GM11168 (cell line): Measurements from ENCODE around the gene TMSB4X.

Experiments
- in situ Hi-C: fragments of 300-500 bp; cut with MboI; formaldehyde crosslinking; loops from one replicate; pipeline ENCODE4 v1.12.0; 2022; ENCODE audit warnings: low sequenced_read_pairs; ENCODE audit not compliant: unreplicated experiment

Gene TMSB4X

DNA sequence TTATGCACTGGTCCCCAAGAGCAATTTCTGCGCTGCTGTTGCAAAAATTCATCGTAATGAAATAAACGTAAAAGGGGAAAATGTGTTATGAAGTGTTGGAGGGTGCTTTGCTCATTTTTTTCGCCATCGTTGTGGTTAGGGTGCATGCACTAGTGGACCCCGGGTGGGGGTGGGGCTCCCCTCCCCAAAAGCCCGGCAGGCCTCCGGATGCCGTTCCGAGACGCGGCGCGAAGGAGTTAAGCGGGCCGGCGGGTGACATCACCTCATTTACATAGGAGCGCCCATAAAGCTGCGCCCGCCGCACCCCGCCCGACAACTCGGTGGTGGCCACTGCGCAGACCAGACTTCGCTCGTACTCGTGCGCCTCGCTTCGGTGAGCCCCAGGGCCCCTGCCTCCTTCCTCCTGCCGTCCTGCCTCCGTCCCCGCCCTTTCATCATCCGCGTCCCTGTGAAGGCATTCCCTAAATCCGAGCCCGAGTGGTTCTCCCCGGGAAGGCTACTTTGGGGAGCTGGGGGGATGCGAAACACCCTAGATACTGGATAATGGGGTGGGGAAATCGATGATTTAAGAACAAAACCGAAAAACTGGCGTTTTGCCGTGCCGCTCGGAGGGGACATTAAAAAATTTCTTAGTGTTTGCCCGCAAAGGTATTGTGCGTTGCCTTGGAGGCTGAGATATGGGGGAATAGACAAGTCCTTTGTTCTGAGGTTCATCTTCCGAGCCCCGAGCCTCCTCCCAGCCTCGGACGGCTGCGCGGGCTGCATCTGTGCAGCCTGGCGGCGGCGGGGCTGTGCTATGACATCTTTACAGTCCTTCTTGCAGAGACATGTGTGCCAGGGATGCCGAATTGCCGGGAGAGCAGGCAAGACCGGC, at the start of gene TMSB4X:
Gene TMSB4X, plus strand, starts transcription at position 315 of the 874 bp plus-strand sequence.
- in situ Hi-C loops: loop anchor here (25.0 kb wide), 1 partner anchor 287 kb away; no protein-coding TSS in a partner anchor

DNA sequence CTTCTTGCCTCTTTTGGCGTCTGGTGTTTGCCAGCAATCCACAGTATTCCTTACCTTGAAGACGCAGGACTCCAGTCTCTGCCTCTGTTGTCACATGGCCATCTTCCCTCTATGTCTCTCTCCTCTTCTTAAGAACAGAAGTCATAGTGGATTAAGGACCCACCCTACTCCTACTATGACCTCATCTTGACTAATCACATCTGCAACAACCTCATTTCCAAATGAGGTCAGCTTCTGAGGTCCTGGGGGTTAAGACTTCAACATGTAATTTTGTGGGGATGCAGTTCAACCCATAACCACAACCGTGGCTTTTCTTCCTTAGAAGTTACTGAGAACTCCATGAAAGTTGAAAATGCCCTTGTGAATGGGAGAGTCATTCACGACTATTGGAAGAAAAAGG, 45.2 kb upstream of the TMSB4X start:
- in situ Hi-C loops: no loop called here

GRCh38 chrX:12930150-12930549, 44.8 kb upstream of the TMSB4X start:
- in situ Hi-C loops: no loop called here

- in situ Hi-C loops: no loop called here
Measured at GRCh38 chrX:12932244-12932643, 42.7 kb upstream of the TMSB4X start.

GRCh38 chrX:12934850-12935249, 40.1 kb upstream of the TMSB4X start:
- in situ Hi-C loops: no loop called here

- in situ Hi-C loops: no loop called here
Measured at GRCh38 chrX:12936947-12937346, 38.0 kb upstream of the TMSB4X start.

DNA sequence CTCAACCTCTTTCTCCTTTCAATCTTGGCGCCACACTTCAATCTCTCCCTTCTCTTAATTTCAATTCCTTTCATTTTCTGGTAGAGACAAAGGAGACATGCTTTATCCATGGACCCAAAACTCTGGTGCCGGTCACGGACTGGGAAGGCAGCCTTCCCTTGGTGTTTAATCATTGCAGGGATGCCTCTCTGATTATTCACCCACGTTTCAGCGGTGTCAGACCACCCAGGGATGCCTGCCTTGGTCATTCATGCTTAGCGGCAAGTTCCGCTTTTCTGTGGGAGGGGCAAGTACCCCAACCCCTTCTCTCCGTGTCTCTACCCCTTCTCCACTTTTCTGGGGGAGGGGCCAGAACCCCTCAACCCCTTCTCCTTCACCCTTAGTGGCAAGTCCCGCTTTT, 34.4 kb upstream of the TMSB4X start:
- in situ Hi-C loops: loop anchor here (10.0 kb wide), 1 partner anchor 554 kb away; no protein-coding TSS in a partner anchor

DNA sequence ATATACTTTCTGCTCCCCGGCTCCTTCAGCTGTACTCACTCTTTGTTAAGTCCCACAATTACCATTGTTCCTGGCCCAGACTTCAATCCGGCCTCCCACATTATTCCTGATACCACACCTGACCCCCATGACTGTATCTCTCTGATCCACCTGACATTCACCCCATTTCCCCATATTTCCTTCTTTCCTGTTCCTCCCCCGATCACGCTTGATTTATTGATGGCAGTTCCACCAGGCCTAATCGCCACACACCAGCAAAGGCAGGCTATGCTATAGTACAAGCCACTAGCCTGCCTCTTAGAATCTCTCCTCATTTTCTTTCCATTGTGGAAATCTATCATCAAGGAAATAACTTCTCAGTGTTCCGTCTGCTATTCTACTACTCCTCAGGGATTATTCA, 31.3 kb upstream of the TMSB4X start:
- in situ Hi-C loops: loop anchor here (10.0 kb wide), 1 partner anchor 551 kb away; no protein-coding TSS in a partner anchor

DNA sequence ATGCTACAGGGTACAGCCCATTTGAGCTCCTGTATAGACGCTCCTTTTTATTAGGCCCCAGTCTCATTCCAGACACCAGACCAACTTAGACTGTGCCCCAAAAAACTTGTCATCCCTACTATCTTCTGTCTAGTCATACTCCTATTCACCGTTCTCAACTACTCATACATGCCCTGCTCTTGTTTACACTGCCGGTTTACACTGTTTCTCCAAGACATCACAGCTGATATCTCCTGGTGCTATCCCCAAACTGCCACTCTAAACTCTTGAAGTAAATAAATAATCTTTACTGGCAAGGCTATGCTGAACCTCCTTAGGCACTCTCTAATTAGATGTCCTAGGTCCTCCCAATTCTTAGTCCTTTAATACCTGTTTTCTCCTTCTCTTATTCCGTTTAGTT, 30.5 kb upstream of the TMSB4X start:
- in situ Hi-C loops: loop anchor here (10.0 kb wide), 1 partner anchor 550 kb away; no protein-coding TSS in a partner anchor

GRCh38 chrX:12945494-12945893, 29.4 kb upstream of the TMSB4X start:
- in situ Hi-C loops: loop anchor here (10.0 kb wide), 1 partner anchor 549 kb away; no protein-coding TSS in a partner anchor

GRCh38 chrX:12946406-12946805, 28.5 kb upstream of the TMSB4X start:
- in situ Hi-C loops: loop anchor here (10.0 kb wide), 1 partner anchor 548 kb away; no protein-coding TSS in a partner anchor

DNA sequence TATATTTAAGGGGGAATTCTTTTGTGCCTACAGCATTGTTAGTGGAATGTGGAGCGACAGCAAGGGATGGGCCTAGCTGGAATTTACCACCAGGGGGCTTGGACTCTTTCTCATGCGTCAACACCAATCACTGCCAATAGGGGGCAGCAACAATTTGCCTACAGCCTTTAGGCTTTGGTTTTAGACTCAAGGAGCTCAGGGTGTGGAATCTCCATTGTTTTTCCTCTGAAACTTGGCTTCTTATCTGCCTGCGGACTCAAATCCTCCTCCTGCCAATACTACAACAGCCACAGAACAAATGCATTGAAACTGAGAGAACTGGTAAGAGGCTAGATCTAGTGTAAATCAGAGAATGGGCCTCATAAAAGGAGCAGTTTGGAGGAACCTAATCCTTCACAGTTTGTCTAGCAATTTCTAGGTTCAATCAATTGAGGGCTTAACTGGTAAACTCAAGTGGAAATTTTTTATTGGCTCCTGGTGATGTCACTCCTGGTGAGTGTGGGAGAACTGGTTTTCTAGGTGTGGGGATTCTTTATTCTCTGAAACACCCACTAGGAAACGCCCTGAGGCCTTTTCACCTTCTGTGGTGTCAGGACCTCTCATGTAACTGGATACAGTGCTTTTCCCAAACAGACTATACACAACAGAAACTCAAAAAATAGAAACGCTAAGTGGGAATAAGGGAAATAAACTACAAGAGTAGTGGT, 27.9 kb upstream of the TMSB4X start:
- in situ Hi-C loops: loop anchor here (10.0 kb wide), 1 partner anchor 548 kb away; no protein-coding TSS in a partner anchor

DNA sequence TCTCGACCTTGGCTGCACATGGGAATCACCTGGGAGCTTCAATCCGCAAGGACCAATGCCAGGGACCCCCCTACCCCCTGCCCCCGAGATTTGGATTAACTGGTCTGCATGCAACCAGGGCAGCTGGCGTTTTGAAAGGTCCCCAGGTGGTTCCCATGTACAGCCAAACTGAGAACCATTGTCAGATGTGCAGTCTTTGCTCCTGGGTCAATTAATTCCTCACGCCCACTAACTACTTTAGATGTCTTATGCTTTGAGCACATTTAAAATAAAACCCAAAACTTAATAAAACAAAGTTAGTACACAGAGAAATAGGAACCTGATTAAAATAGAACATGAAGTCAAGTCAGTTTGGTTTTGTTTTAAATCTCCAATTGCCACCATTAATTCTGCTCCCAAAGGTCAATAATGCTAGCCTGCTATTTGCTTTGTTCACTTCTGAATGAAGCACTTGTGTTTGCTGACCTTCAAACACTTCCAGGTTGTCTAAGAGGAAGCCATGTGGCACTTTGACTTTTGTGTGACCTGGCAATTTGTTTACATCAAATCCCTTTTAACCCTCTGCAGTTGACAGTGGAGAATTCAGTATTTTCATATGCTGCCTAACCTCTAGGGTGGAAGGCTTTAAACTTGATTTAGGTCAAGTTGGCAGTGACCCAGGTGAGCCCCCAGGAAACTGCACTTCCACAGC, 27.2 kb upstream of the TMSB4X start:
- in situ Hi-C loops: loop anchor here (10.0 kb wide), 1 partner anchor 547 kb away; no protein-coding TSS in a partner anchor

DNA sequence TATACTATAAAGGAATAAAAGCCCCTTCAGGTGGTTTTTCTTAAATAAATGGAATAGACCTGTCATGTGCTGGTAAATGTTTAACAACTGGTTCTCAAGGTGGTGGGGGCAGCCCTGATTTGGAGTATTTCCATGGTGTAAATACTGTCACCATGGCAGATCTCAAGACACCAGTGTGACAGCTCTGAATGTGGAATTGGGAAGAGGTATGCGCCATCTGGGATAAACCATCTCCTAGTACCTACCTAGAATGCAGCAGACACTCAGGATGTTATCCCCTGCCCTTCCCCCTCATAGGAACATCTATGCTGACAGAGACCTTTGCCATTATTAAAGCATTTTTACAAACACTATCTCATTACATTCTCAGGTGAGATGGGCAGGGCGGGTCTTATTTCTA, 26.4 kb upstream of the TMSB4X start:
- in situ Hi-C loops: loop anchor here (10.0 kb wide), 1 partner anchor 546 kb away; no protein-coding TSS in a partner anchor

DNA sequence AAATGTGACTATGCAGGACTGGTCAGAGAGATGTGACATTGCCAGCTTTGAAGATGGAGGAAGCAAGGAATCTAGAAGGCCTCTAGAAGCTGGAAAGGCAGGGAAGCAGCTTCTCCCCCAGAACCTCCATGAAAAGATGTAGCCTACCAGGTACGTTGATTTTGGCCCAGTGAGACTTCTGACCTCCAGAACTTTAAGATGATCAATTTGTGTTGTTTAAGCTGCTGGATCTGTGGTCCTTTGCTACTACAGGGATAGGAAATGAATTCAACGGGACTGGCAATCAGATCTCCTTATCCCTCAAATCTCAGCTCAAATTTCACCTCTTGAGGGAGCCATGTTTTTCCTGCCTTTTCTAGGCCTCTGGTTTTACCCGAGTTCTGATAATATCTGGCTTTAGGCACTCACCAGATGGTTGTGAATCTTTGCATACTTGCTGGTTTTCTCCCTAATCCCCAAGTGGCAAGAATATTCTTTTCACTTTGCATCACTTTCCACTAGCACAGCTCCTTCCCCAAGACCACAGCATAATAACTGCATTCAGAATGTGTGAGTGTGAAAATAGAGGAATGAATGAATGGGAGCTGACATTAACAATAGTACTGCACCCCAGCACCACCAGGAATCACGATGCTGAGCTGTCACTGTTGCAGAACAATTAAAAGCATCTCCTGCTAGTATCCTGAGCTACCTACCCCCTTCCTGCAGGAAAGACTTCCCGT, 25.5 kb upstream of the TMSB4X start:
- in situ Hi-C loops: loop anchor here (10.0 kb wide), 1 partner anchor 545 kb away; no protein-coding TSS in a partner anchor

GRCh38 chrX:12949927-12950656, 24.8 kb upstream of the TMSB4X start:
- in situ Hi-C loops: loop anchor here (5.0 to 10.0 kb wide), 2 partner anchors 142 to 545 kb away; no protein-coding TSS in a partner anchor

GRCh38 chrX:12950851-12951594, 23.9 kb upstream of the TMSB4X start:
- in situ Hi-C loops: loop anchor here (5.0 kb wide), 1 partner anchor 141 kb away; no protein-coding TSS in a partner anchor

DNA sequence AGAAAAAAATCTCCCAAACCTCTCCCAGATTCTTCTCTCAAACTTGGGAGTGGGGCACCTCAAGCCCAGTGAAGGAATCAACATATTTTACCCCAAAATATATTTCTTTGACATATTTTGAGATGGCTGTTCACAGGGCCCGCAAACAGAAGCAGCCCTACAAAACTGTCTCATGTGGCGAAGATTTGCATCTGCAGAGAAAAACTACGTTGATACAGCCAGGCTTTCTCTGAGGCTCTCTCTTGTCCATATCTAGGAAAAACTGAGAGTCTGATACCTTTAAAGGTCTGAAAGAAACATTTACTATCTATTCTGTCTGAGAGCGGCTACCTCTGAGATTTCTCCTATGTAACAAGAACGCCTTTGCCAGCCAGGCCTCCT, 23.3 kb upstream of the TMSB4X start:
- in situ Hi-C loops: loop anchor here (5.0 kb wide), 1 partner anchor 141 kb away; no protein-coding TSS in a partner anchor
